ENCODE data around the gene CCDC188. TPM values are rescaled to one million over a fixed set of nuclear protein-coding genes. Genes with fewer than 3 reads are reported as not detected.

The CCDC188 gene
- total and polyA plus RNA-seq, 2 of the 4 experiments (the other 2 are of a cell fraction): 0.10 TPM; not detected in 1

DNA sequence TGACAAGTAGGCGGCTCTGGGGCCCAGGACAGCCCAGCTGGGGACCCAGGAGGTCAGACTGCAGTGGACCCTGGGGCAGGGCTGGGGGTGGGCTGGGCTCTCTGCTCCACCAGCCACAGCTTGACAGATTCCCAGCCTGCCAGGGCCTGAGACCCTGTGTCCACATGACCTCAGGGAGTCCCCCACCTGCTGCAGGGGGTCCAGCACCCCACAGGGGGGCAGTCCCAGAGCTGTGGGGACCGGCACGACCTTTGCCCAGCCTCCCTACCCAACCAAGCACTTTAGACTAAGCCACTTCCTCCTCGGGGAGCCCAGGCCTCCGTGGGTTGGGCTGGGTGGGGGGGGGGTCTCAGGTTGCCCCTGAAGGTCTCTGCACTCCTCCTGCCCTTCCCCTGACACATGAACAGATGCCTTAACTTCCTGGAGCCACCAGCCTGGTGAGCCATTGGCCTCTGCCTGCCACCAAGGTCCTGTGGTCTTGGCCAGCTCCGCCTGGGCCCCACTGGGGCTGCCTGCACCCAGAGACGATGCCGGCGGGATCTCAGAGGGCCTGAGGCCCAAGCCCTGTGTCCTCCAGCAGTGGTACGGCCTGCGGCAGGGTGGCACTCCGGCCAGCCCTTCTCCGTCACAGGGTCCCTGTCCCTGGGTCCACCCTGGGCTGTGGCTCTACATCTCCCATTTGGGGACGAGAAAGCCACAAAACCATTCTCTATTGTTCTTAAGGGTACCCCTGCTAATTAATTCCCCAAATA lies 3.4 kb downstream of the CCDC188 start:
- Histone ChIP-seq H4K5ac (ENCODE audit: low read depth, low read length) (no peak overlapping the region), H3K18ac (ENCODE audit: low read depth, low read length) (no peak overlapping the region), H4K91ac (ENCODE audit: insufficient read depth, low read depth, low read length) (no peak overlapping the region), H4K8ac (ENCODE audit: low read depth in 2 of 2, low read length in 2 of 2) (no peak overlapping the region), H2AK5ac (ENCODE audit: low read depth, low read length) (no peak overlapping the region), H3K4me3 (ENCODE audit: insufficient read depth, low read depth, low read length) (no peak overlapping the region), H3K14ac (replicated peaks; ENCODE audit: low read depth, low read length) (no peak overlapping the region), H3K9me1 (ENCODE audit: insufficient read depth, low read length) (peaks cover 2% of the 10 kb centered on the region; the same call in 1 of the 2 replicates), H3K27me3 (ENCODE audit: control insufficient read depth, insufficient read depth, low read length) (no peaks in the 10 kb centered on the region), H2BK120ac (ENCODE audit: low read depth, low read length) (no peak overlapping the region), H4K20me1 (ENCODE audit: insufficient read depth, low read length) (peaks cover 4% of the 10 kb centered on the region; the same call in 1 of the 2 replicates), H3K36me3 (ENCODE audit: control insufficient read depth, insufficient read depth, low read length) (peaks cover 13% of the 10 kb centered on the region; the same call in 1 of the 2 replicates), H3K79me1 (ENCODE audit: low read depth in 1 of 2, low read length in 2 of 2) (peaks cover 0 to 12% of the 10 kb centered on the region in 2 experiments; a peak in 2 of 4 replicates), H3K9me3 (ENCODE audit: control insufficient read depth, insufficient read depth, low read length) (no peaks in the 10 kb centered on the region), H3K4me1 (ENCODE audit: control insufficient read depth, insufficient read depth, low read length) (peaks cover 5% of the 10 kb centered on the region), H3K27ac (ENCODE audit: insufficient read depth, low read length) (no peak overlapping the region), H3K56ac (ENCODE audit: extremely low read depth, insufficient read depth, low read length) (no peak overlapping the region), H2AFZ (replicated peaks; ENCODE audit: low read length, poor library complexity) (no peak overlapping the region), H3K9ac (ENCODE audit: low read depth, low read length) (no peak overlapping the region), H3K4ac (ENCODE audit: low read depth, low read length) (no peak overlapping the region), H3K4me2 (ENCODE audit: low read depth, low read length) (no peak overlapping the region), H2BK5ac (ENCODE audit: low read depth, low read length, poor library complexity, severe bottlenecking) (no peak overlapping the region), H2AK9ac (replicated peaks; ENCODE audit: low read depth, low read length, poor library complexity) (no peak overlapping the region), H2BK15ac (ENCODE audit: low read depth, low read length) (no peak overlapping the region), H3K23ac (ENCODE audit: low read depth, low read length) (no peak overlapping the region), H2BK20ac (ENCODE audit: low read depth, low read length) (no peak overlapping the region)
- CTCF ChIA-PET: no interaction called here
- 81% methylated on average over 5 of the region's 14 CpGs; no CpG with 5 or more reads in 1 of the 2 experiments for WGBS, 2 experiments (ENCODE audit: extremely low coverage in 2 of 2, insufficient read length in 1 of 2)
- POLR2A ChIA-PET (ENCODE audit: unreplicated experiment): no interaction called here
- in situ Hi-C loops (cut with MboI; ENCODE audit: low sequenced_read_pairs) (no loop called here), dilution Hi-C loops (cut with HindIII; ENCODE audit: low sequenced_read_pairs, unreplicated experiment) (no loop called here), intact Hi-C loops (cut with micrococcal nuclease) (no loop called here)
- ATAC-seq (ENCODE audit: low read depth) (no peak), DNase-seq (no peak)
- BruUV-seq (replicated peaks): no TSS peak
- TF ChIP-seq POLR2A (IDR thresholded peaks at IDR 0.05; ENCODE audit: low read depth, low read length) (no peak), BHLHE40 (IDR thresholded peaks at IDR 0.05; ENCODE audit: low read depth, low read length) (no peak), NFE2L2 (IDR thresholded peaks at IDR 0.05; ENCODE audit: low read depth, low read length) (no peak), CEBPB (IDR thresholded peaks at IDR 0.05; ENCODE audit: low read depth, low read length) (no peak), MXI1 (IDR thresholded peaks at IDR 0.05; ENCODE audit: borderline replicate concordance, low read depth, low read length) (no peak), FOS (IDR thresholded peaks at IDR 0.05; ENCODE audit: low read depth, low read length) (no peak), ELK1 (IDR thresholded peaks at IDR 0.05; ENCODE audit: borderline replicate concordance, low read depth, low read length) (no peak), CHD1 (IDR thresholded peaks at IDR 0.05; ENCODE audit: low read depth, low read length) (no peak), CTCF (conservative IDR thresholded peaks at IDR 0.05; ENCODE audit: low read depth, low read length) (no peak), SMC3 (IDR thresholded peaks at IDR 0.05; ENCODE audit: low read depth, low read length) (no peak), MAFK (IDR thresholded peaks at IDR 0.05; ENCODE audit: low read depth, low read length) (no peak), RFX5 (IDR thresholded peaks at IDR 0.05; ENCODE audit: low read depth, low read length) (no peak), USF2 (IDR thresholded peaks at IDR 0.05; ENCODE audit: low read depth, low read length) (no peak), RAD21 (IDR thresholded peaks at IDR 0.05; ENCODE audit: low read length) (no peak), MAZ (IDR thresholded peaks at IDR 0.05; ENCODE audit: borderline replicate concordance, low read depth, low read length) (no peak)
